ENCODE measurements around the gene WDR70. TPM values are rescaled to one million over a fixed set of nuclear protein-coding genes. Genes with fewer than 3 reads are reported as not detected.

WDR70 gene
- total RNA-seq, 6 experiments from 2014 or later: 24.0 to 29.7 (median 26.0) TPM

- peaks cover 19% of the 10 kb centered on the region for H3K4me1 Mint-ChIP-seq (ENCODE audit: low read depth)
- H3K4me3 Mint-ChIP-seq: no peak overlapping the region
- peaks cover 5% of the 10 kb centered on the region; the same call in 1 of the 2 replicates for H3K36me3 Mint-ChIP-seq (ENCODE audit: low read depth)
- H3K27ac Mint-ChIP-seq: 0 out of 2 replicates have a peak overlapping the region, but pooled peaks have one; percentile 40
- TF ChIP-seq CTCF (IDR thresholded peaks at IDR 0.05): no peak
- no peaks in the 10 kb centered on the region for H3K27me3 Mint-ChIP-seq (ENCODE audit: insufficient read depth)
- DNase-seq: no peak
- no peaks in the 10 kb centered on the region for H3K9me3 Mint-ChIP-seq
Measured at GRCh38 chr5:37552770-37553719, 173.9 kb downstream of the WDR70 start.

- peaks cover 19% of the 10 kb centered on the region for H3K4me1 Mint-ChIP-seq (ENCODE audit: low read depth)
- H3K27me3 Mint-ChIP-seq (ENCODE audit: insufficient read depth): no peaks in the 10 kb centered on the region
- DNase-seq: peak; percentile 30
- H3K4me3 Mint-ChIP-seq: no peak overlapping the region
- no peaks in the 10 kb centered on the region for H3K9me3 Mint-ChIP-seq
- H3K36me3 Mint-ChIP-seq (ENCODE audit: low read depth): peaks cover 5% of the 10 kb centered on the region; the same call in 1 of the 2 replicates
- TF ChIP-seq CTCF (IDR thresholded peaks at IDR 0.05): no peak
- no peak overlapping the region for H3K27ac Mint-ChIP-seq
Measured at GRCh38 chr5:37553720-37554404, 174.7 kb downstream of the WDR70 start.

- peaks cover 5% of the 10 kb centered on the region; the same call in 1 of the 2 replicates for H3K36me3 Mint-ChIP-seq (ENCODE audit: low read depth)
- TF ChIP-seq CTCF (IDR thresholded peaks at IDR 0.05): no peak
- H3K9me3 Mint-ChIP-seq: no peaks in the 10 kb centered on the region
- no peak overlapping the region for H3K4me3 Mint-ChIP-seq
- no peaks in the 10 kb centered on the region for H3K27me3 Mint-ChIP-seq (ENCODE audit: insufficient read depth)
- H3K4me1 Mint-ChIP-seq (ENCODE audit: low read depth): peaks cover 19% of the 10 kb centered on the region
- no peak for DNase-seq
- no peak overlapping the region for H3K27ac Mint-ChIP-seq
Measured at GRCh38 chr5:37554405-37554739, 175.3 kb downstream of the WDR70 start.

GRCh38 chr5:37554938-37555337 is 175.8 kb downstream of the WDR70 start:
- Mint-ChIP-seq H3K9me3 (no peaks in the 10 kb centered on the region), H3K27me3 (ENCODE audit: insufficient read depth) (no peaks in the 10 kb centered on the region), H3K4me3 (no peak overlapping the region), H3K36me3 (ENCODE audit: low read depth) (peaks cover 5% of the 10 kb centered on the region; the same call in 1 of the 2 replicates), H3K4me1 (ENCODE audit: low read depth) (peaks cover 19% of the 10 kb centered on the region), H3K27ac (no peak overlapping the region)
- DNase-seq: no peak
- TF ChIP-seq CTCF (IDR thresholded peaks at IDR 0.05): peak; percentile 69

GRCh38 chr5:37557734-37558293 is 178.7 kb downstream of the WDR70 start:
- DNase-seq: no peak
- H3K27me3 Mint-ChIP-seq (ENCODE audit: insufficient read depth): no peaks in the 10 kb centered on the region
- H3K36me3 Mint-ChIP-seq (ENCODE audit: low read depth): peaks cover 5% of the 10 kb centered on the region; the same call in 1 of the 2 replicates
- TF ChIP-seq CTCF (IDR thresholded peaks at IDR 0.05): no peak
- H3K9me3 Mint-ChIP-seq: no peaks in the 10 kb centered on the region
- no peak overlapping the region for H3K4me3 Mint-ChIP-seq
- no peak overlapping the region for H3K27ac Mint-ChIP-seq
- peaks cover 17% of the 10 kb centered on the region for H3K4me1 Mint-ChIP-seq (ENCODE audit: low read depth)
